HEK293 (cell line): ENCODE data around the gene DAGLB.

Experiments
- CTCF ChIA-PET: fragments of 350-600 bp; formaldehyde crosslinking; extraction: SDS; loops from one replicate; lab custom pipeline; 2021; ENCODE audit warnings: antibody characterized with exemption; lab: Yijun Ruan, JAX
- POLR2A ChIA-PET: fragments of 300-600 bp; formaldehyde crosslinking; extraction: SDS; loops from one replicate; lab custom pipeline; 2020; ENCODE audit warnings: antibody characterized with exemption, inconsistent platforms; lab: Yijun Ruan, JAX
- H3K27ac ChIP-seq: fragments of 200-500 bp; sonication (Bioruptor generic); 2 replicates; pipeline ENCODE4 v1.5.1; 2014; ENCODE audit warnings: low read depth, low read length, control low read depth, inconsistent platforms; ENCODE audit errors: extremely low read depth
- H3K36me3 ChIP-seq, 2 experiments: fragments of 200-500 bp in 1 of 2; sonication (Bioruptor generic) in 1 of 2; 1 replicate in 1 of 2; 2 replicates in 1 of 2; pipeline ENCODE4 v1.5.1; 2014 to 2017; ENCODE audit warnings: inconsistent platforms in 2 of 2, low read length in 2 of 2; ENCODE audit not compliant: control insufficient read depth in 2 of 2, insufficient read depth in 1 of 2
- H3K4me1 ChIP-seq: fragments of 200-500 bp; sonication (Bioruptor generic); 2 replicates; pipeline ENCODE4 v1.5.1; 2014; ENCODE audit warnings: mild to moderate bottlenecking, low read length, inconsistent platforms; ENCODE audit not compliant: control insufficient read depth, insufficient read depth
- H3K4me3 ChIP-seq: 2 replicates; pipeline ENCODE4 v1.5.1; 2011; ENCODE audit warnings: low read depth, mild to moderate bottlenecking, control low read depth, low read length, moderate library complexity
- H3K9me3 ChIP-seq: fragments of 200-500 bp; sonication (Bioruptor generic); 2 replicates; pipeline ENCODE4 v1.5.1; 2014; ENCODE audit warnings: low read depth, low read length, inconsistent platforms; ENCODE audit not compliant: control insufficient read depth, insufficient read depth
- HIC1 ChIP-seq: fragments of 450-650 bp; formaldehyde crosslinking; IDR thresholded peaks from 2 replicates; pipeline ENCODE4 v1.5.1; 2016; ENCODE audit warnings: missing biosample characterization, missing genetic modification characterization
- PATZ1 ChIP-seq: fragments of 450-650 bp; formaldehyde crosslinking; IDR thresholded peaks from 2 replicates; pipeline ENCODE4 v1.5.1; 2016; ENCODE audit warnings: missing biosample characterization, missing genetic modification characterization
- REST ChIP-seq: fragments of 450-650 bp; formaldehyde crosslinking; IDR thresholded peaks from 2 replicates; pipeline ENCODE4 v1.5.1; 2016; ENCODE audit warnings: missing biosample characterization, missing genetic modification characterization
- WT1 ChIP-seq: fragments of 450-650 bp; formaldehyde crosslinking; IDR thresholded peaks from 2 replicates; pipeline ENCODE4 v1.5.1; 2016; ENCODE audit warnings: missing biosample characterization, missing genetic modification characterization
- ZBTB6 ChIP-seq: fragments of 450-650 bp; formaldehyde crosslinking; IDR thresholded peaks from 2 replicates; pipeline ENCODE4 v1.5.1; 2017; ENCODE audit warnings: missing biosample characterization, missing genetic modification characterization
- ZBTB7A ChIP-seq: fragments of 450-650 bp; formaldehyde crosslinking; IDR thresholded peaks from 2 replicates; pipeline ENCODE4 v1.5.1; 2016; ENCODE audit warnings: low read depth, missing biosample characterization, missing genetic modification characterization
- ZBTB8A ChIP-seq: fragments of 450-650 bp; formaldehyde crosslinking; IDR thresholded peaks from 2 replicates; pipeline ENCODE4 v1.5.1; 2016; ENCODE audit warnings: missing biosample characterization, missing genetic modification characterization
- ZFHX2 ChIP-seq: fragments of 450-650 bp; formaldehyde crosslinking; conservative IDR thresholded peaks from 2 replicates; pipeline ENCODE4 v1.5.1; 2016; ENCODE audit warnings: missing biosample characterization, missing genetic modification characterization
- ZFP69B ChIP-seq: fragments of 450-650 bp; formaldehyde crosslinking; IDR thresholded peaks from 2 replicates; pipeline ENCODE4 v1.5.1; 2016; ENCODE audit warnings: missing biosample characterization, missing genetic modification characterization
- ZNF155 ChIP-seq: fragments of 450-650 bp; formaldehyde crosslinking; IDR thresholded peaks from 2 replicates; pipeline ENCODE4 v1.5.1; 2016; ENCODE audit warnings: missing biosample characterization, missing genetic modification characterization
- ZNF157 ChIP-seq: fragments of 450-650 bp; formaldehyde crosslinking; IDR thresholded peaks from 2 replicates; pipeline ENCODE4 v1.5.1; 2016; ENCODE audit warnings: missing biosample characterization, missing genetic modification characterization
- ZNF211 ChIP-seq: fragments of 450-650 bp; formaldehyde crosslinking; IDR thresholded peaks from 2 replicates; pipeline ENCODE4 v1.5.1; 2016; ENCODE audit warnings: low read depth, missing biosample characterization, missing genetic modification characterization
- ZNF214 ChIP-seq: fragments of 450-650 bp; formaldehyde crosslinking; IDR thresholded peaks from 2 replicates; pipeline ENCODE4 v1.5.1; 2017; ENCODE audit warnings: missing biosample characterization, mild to moderate bottlenecking, missing genetic modification characterization, borderline replicate concordance
- ZNF324 ChIP-seq: fragments of 450-650 bp; formaldehyde crosslinking; IDR thresholded peaks from 2 replicates; pipeline ENCODE4 v1.5.1; 2016; ENCODE audit warnings: missing biosample characterization, missing genetic modification characterization
- ZNF335 ChIP-seq: fragments of 450-650 bp; formaldehyde crosslinking; conservative IDR thresholded peaks from 2 replicates; pipeline ENCODE4 v1.5.1; 2016; ENCODE audit warnings: missing biosample characterization, missing genetic modification characterization
- ZNF341 ChIP-seq: fragments of 450-650 bp; formaldehyde crosslinking; IDR thresholded peaks from 2 replicates; pipeline ENCODE4; 2016; ENCODE audit warnings: low read depth, missing biosample characterization, missing genetic modification characterization
- ZNF449 ChIP-seq: fragments of 450-650 bp; formaldehyde crosslinking; IDR thresholded peaks from 2 replicates; pipeline ENCODE4 v1.5.1; 2017; ENCODE audit warnings: missing biosample characterization, mild to moderate bottlenecking, missing genetic modification characterization, moderate library complexity
- ZNF548 ChIP-seq: fragments of 450-650 bp; formaldehyde crosslinking; IDR thresholded peaks from 2 replicates; pipeline ENCODE4 v1.5.1; 2016; ENCODE audit warnings: missing biosample characterization, missing genetic modification characterization
- ZNF571 ChIP-seq: fragments of 450-650 bp; formaldehyde crosslinking; IDR thresholded peaks from 2 replicates; pipeline ENCODE4 v1.5.0; 2017; ENCODE audit warnings: missing biosample characterization, missing genetic modification characterization
- ZNF623 ChIP-seq: fragments of 450-650 bp; formaldehyde crosslinking; IDR thresholded peaks from 2 replicates; pipeline ENCODE4 v1.5.1; 2016; ENCODE audit warnings: missing biosample characterization, missing genetic modification characterization
- ZNF626 ChIP-seq: fragments of 450-650 bp; sonication (Bioruptor Pico); formaldehyde crosslinking; IDR thresholded peaks from 2 replicates; pipeline ENCODE4 v1.5.1; 2018; ENCODE audit warnings: missing biosample characterization, missing genetic modification characterization, inconsistent platforms
- TF ChIP-seq, protein P1 (sequence below): fragments of 450-650 bp; formaldehyde crosslinking; optimal IDR thresholded peaks from 2 replicates; pipeline ENCODE3; 2016; ENCODE audit warnings: missing biosample characterization, mild to moderate bottlenecking, missing genetic modification characterization
- TF ChIP-seq, protein P2 (sequence below): fragments of 450-650 bp; formaldehyde crosslinking; IDR thresholded peaks from 2 replicates; pipeline ENCODE4 v1.5.1; 2016; ENCODE audit warnings: missing biosample characterization, missing genetic modification characterization

Gene DAGLB

DNA sequence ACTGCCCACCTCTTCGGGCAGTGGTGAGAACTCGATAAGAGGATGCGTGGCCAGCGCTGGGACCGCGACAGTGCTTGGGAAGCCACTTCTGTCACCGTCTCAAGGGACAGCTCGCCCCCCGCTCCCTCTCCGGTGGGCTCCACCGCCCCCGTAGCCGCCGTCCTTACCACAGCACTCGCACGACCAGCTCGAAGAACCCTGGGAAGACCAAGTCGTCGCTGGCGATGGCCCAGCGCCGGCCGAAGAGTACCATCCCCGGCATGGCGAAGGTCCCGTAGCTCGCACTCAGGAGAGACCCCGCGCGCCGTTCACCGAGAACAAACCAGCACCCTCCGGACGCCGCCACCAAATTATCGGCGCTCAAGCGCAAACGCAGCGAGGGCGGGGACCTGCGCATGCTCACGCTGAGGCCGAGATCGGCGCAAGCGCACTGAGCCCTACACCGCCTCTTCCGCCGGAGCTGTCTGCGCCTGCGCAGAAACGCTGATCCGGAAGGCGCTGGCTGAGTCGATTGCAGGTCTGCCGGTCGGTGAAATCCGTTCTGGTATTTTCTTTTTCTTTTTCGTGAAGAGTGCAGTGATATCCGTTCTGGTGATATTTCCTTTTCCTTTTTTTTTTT is at the start of gene DAGLB:
DAGLB (minus strand) TSS at position 374 of the 619 bp plus-strand sequence; CDS start at position 262, 112 bp downstream.
- Histone ChIP-seq H3K9me3 (no peaks in the 10 kb centered on the region), H3K27ac (peak within 1 kb of the TSS; percentile 64), H3K4me1 (no peaks in the 10 kb centered on the region), H3K4me3 (peak within 1 kb of the TSS; percentile 98), H3K36me3 (peaks cover 26 to 29% of the 10 kb centered on the region in 2 experiments)
- CTCF ChIA-PET, result interaction anchor here (0.6 to 1.0 kb wide), 3 partner anchors 11 to 127 kb away, joined by 3 to 4 read pairs (median 3); no protein-coding TSS in a partner anchor
- POLR2A ChIA-PET, result interaction anchor here (0.6 to 1.7 kb wide), 11 partner anchors 9 to 814 kb away, joined by 3 to 7 read pairs (median 5); partner anchors contain the start of gene INTS15
- TF ChIP-seq ZNF157 (tag by site-specific recombination) (0 out of 2 replicates have a peak, but pooled peaks have one; percentile 15), ZNF155 (no peak), ZBTB8A (tag by site-specific recombination) (no peak), REST (tag by site-specific recombination) (no peak; the same call in 1 of the 2 replicates), ZNF571 (no peak), ZFHX2 (tag by site-specific recombination) (peak; percentile 36; the same call in 1 of the 2 replicates), ZNF341 (tag by site-specific recombination) (0 out of 2 replicates have a peak, but pooled peaks have one; percentile 5), PATZ1 (peak; percentile 41), ZNF548 (tag by site-specific recombination) (no peak), ZFP69B (tag by site-specific recombination) (peak; percentile 45; the same call in 1 of the 2 replicates), ZNF211 (no peak), ZNF623 (tag by site-specific recombination) (no peak), ZNF324 (tag by site-specific recombination) (no peak), WT1 (tag by site-specific recombination) (0 out of 2 replicates have a peak, but pooled peaks have one; percentile 12), ZNF449 (tag by site-specific recombination) (no peak), HIC1 (tag by site-specific recombination) (no peak), ZNF335 (tag by site-specific recombination) (0 out of 2 replicates have a peak, but pooled peaks have one; percentile 4), ZBTB7A (tag by site-specific recombination) (0 out of 2 replicates have a peak, but pooled peaks have one; percentile 23), ZBTB6 (tag by site-specific recombination) (peak; percentile 60; the same call in 1 of the 2 replicates), ZNF214 (no peak), ZNF626 (no peak)
- TF ChIP-seq, protein P1, sequence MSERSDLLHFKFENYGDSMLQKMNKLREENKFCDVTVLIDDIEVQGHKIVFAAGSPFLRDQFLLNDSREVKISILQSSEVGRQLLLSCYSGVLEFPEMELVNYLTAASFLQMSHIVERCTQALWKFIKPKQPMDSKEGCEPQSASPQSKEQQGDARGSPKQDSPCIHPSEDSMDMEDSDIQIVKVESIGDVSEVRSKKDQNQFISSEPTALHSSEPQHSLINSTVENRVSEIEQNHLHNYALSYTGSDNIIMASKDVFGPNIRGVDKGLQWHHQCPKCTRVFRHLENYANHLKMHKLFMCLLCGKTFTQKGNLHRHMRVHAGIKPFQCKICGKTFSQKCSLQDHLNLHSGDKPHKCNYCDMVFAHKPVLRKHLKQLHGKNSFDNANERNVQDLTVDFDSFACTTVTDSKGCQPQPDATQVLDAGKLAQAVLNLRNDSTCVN (tag by site-specific recombination), result peak; percentile 64
- TF ChIP-seq, protein P2, sequence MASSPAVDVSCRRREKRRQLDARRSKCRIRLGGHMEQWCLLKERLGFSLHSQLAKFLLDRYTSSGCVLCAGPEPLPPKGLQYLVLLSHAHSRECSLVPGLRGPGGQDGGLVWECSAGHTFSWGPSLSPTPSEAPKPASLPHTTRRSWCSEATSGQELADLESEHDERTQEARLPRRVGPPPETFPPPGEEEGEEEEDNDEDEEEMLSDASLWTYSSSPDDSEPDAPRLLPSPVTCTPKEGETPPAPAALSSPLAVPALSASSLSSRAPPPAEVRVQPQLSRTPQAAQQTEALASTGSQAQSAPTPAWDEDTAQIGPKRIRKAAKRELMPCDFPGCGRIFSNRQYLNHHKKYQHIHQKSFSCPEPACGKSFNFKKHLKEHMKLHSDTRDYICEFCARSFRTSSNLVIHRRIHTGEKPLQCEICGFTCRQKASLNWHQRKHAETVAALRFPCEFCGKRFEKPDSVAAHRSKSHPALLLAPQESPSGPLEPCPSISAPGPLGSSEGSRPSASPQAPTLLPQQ, result peak; percentile 51; the same call in 1 of the 2 replicates
